ENCODE data around the gene NCOA1. TPM values are rescaled to one million over a fixed set of nuclear protein-coding genes. Genes with fewer than 3 reads are reported as not detected.

Gene NCOA1
- total RNA-seq, 1 experiment from 2014 or later: 24.6 TPM

GRCh38 chr2:24494410-24494809 lies 3.4 kb downstream of the NCOA1 start:
- CTCF ChIA-PET: no interaction called here
- Histone ChIP-seq H3K4me1 (ENCODE audit: control insufficient read depth, insufficient read depth, low read length) (peaks cover 30% of the 10 kb centered on the region), H3K36me3 (ENCODE audit: control insufficient read depth, insufficient read depth, low read length) (no peaks in the 10 kb centered on the region; the same call in 1 of the 2 replicates), H3K27ac (ENCODE audit: low read length) (no peak overlapping the region), H3K4me3 (ENCODE audit: low read depth in 2 of 2, low read length in 2 of 2) (no peak overlapping the region), H3K9me3 (ENCODE audit: control insufficient read depth, insufficient read depth, low read depth, low read length) (no peaks in the 10 kb centered on the region), H3K27me3 (ENCODE audit: control insufficient read depth, insufficient read depth, low read length) (no peaks in the 10 kb centered on the region)
- intact Hi-C loops (cut with micrococcal nuclease; ENCODE audit: unreplicated experiment): no loop called here
- BruUV-seq (replicated peaks): no TSS peak
- in situ Hi-C loops (cut with HindIII; ENCODE audit: low pct_unique_long_range_greater_than_20kb, low sequenced_read_pairs): no loop called here
- TF ChIP-seq CTCF (IDR thresholded peaks at IDR 0.05) (no peak), SIN3A (IDR thresholded peaks at IDR 0.05; ENCODE audit: borderline replicate concordance, insufficient read depth, low read depth, low read length) (no peak), REST (IDR thresholded peaks at IDR 0.05; ENCODE audit: insufficient read depth in 1 of 2, low read depth in 2 of 2, low read length in 1 of 2) (no peak)
- no peak for ATAC-seq
- no peak for DNase-seq (ENCODE audit: low read depth, low spot score)
- POLR2A ChIA-PET: interaction anchor here (0.7 kb wide), 1 partner anchor 50 kb away, joined by 3 read pairs; no protein-coding TSS in a partner anchor

- no peak for TF ChIP-seq TCF7L2 (IDR thresholded peaks at IDR 0.05; ENCODE audit: low read depth, low read length)
- TF ChIP-seq CTCF (IDR thresholded peaks at IDR 0.05): no peak
- TF ChIP-seq POLR2AphosphoS5 (IDR thresholded peaks at IDR 0.05; ENCODE audit: low read depth, low read length): no peak
- no peak for TF ChIP-seq REST (IDR thresholded peaks at IDR 0.05; ENCODE audit: insufficient read depth in 1 of 2, low read depth in 2 of 2, low read length in 1 of 2)
- no peak for TF ChIP-seq SIN3A (IDR thresholded peaks at IDR 0.05; ENCODE audit: borderline replicate concordance, insufficient read depth, low read depth, low read length)
- ChIA-PET POLR2A (no interaction called here), CTCF (no interaction called here)
- BruUV-seq (replicated peaks): no TSS peak
- in situ Hi-C loops (cut with HindIII; ENCODE audit: low pct_unique_long_range_greater_than_20kb, low sequenced_read_pairs): no loop called here
- ATAC-seq: no peak
- Histone ChIP-seq H3K27ac (ENCODE audit: low read length) (no peak overlapping the region), H3K27me3 (ENCODE audit: control insufficient read depth, insufficient read depth, low read length) (no peaks in the 10 kb centered on the region), H3K4me3 (ENCODE audit: low read depth in 2 of 2, low read length in 2 of 2) (no peak overlapping the region), H3K4me1 (ENCODE audit: control insufficient read depth, insufficient read depth, low read length) (peaks cover 20% of the 10 kb centered on the region), H3K9me3 (ENCODE audit: control insufficient read depth, insufficient read depth, low read depth, low read length) (no peaks in the 10 kb centered on the region), H3K36me3 (ENCODE audit: control insufficient read depth, insufficient read depth, low read length) (no peaks in the 10 kb centered on the region; the same call in 1 of the 2 replicates)
- intact Hi-C loops (cut with micrococcal nuclease; ENCODE audit: unreplicated experiment): no loop called here
- DNase-seq (ENCODE audit: low read depth, low spot score): no peak
Measured at GRCh38 chr2:24495451-24495850, 4.4 kb downstream of the NCOA1 start.

All from Panc1 (cell line).